B cell (primary cell): Measurements from ENCODE around the gene RELCH. TPM values are rescaled to one million over a fixed set of nuclear protein-coding genes. Genes with fewer than 3 reads are reported as not detected.

ENCODE experiments used
- ATAC-seq: fragments of 200-7000 bp; cut with Tn5 transposase; one replicate; pipeline ENCODE4 v1.10.0; 2021; ENCODE audit warnings: low read depth, mild to moderate bottlenecking, moderate number of reproducible peaks, moderate library complexity
- CTCF ChIA-PET: fragments of 350-600 bp; sonication (Branson Sonifier 250); formaldehyde crosslinking; loops from one replicate; lab custom pipeline; 2021; ENCODE audit warnings: antibody characterized with exemption, inconsistent platforms; lab: Charles Lee
- POLR2A ChIA-PET: fragments of 350-600 bp; sonication (Branson Sonifier 250); formaldehyde crosslinking; loops from one replicate; lab custom pipeline; 2021; ENCODE audit warnings: antibody characterized with exemption; lab: Charles Lee
- DNase-seq: peaks from one replicate; pipeline ENCODE4 v3.0.0; 2013
- H2AFZ ChIP-seq: 2 replicates; pipeline ENCODE4 v1.6.1; 2012; ENCODE audit warnings: mild to moderate bottlenecking, low read depth, low read length; ENCODE audit not compliant: insufficient read depth, poor library complexity, severe bottlenecking
- H3K27ac ChIP-seq, 2 donors: 1 replicate in 1 of 2; 2 replicates in 1 of 2; pipeline ENCODE4 v1.5.1; 2012 to 2013; ENCODE audit warnings: low read length in 2 of 2, mild to moderate bottlenecking in 2 of 2, moderate library complexity in 1 of 2
- H3K27me3 ChIP-seq, 4 experiments: fragments of 200-600 bp in 1 of 4; sonication (generic) in 1 of 4; replicated peaks in 1 of 4; 1 replicate in 2 of 4; 2 replicates in 2 of 4; pipeline versions ENCODE4 v1.6.1 to v1.7.0; 2013 to 2016; ENCODE audit warnings: low read length in 3 of 4, mild to moderate bottlenecking in 2 of 4, mixed read lengths in 1 of 4, moderate library complexity in 1 of 4; ENCODE audit not compliant: insufficient read depth in 4 of 4, control insufficient read depth in 3 of 4; ENCODE audit errors: control extremely low read depth in 1 of 4
- H3K36me3 ChIP-seq, 2 experiments: replicated peaks in 1 of 2; 1 replicate in 1 of 2; 2 replicates in 1 of 2; pipeline versions ENCODE4 v1.6.1 to v1.7.1; 2013; ENCODE audit warnings: low read length in 1 of 2; ENCODE audit not compliant: insufficient read depth in 2 of 2, control insufficient read depth in 1 of 2; ENCODE audit errors: control extremely low read depth in 1 of 2, extremely low read depth in 1 of 2
- H3K4me1 ChIP-seq, 2 donors: fragments of 200-600 bp in 1 of 2; sonication (generic) in 1 of 2; 1 replicate in 1 of 2; 2 replicates in 1 of 2; pipeline versions ENCODE4 v1.5.1 to v1.6.1; 2013 to 2017; ENCODE audit warnings: low read length in 2 of 2; ENCODE audit not compliant: control insufficient read depth in 2 of 2, insufficient read depth in 2 of 2
- H3K4me2 ChIP-seq: replicated peaks from 2 replicates; pipeline ENCODE3; 2012; ENCODE audit warnings: mild to moderate bottlenecking, low read depth, low read length; ENCODE audit not compliant: poor library complexity, severe bottlenecking
- H3K4me3 ChIP-seq, 5 experiments: fragments of 200-600 bp in 1 of 5; sonication (generic) in 1 of 5; 1 replicate in 3 of 5; 2 replicates in 2 of 5; pipeline versions ENCODE4 v1.5.1 to v1.7.0; 2011 to 2016; ENCODE audit warnings: low read length in 4 of 5, mild to moderate bottlenecking in 4 of 5, low read depth in 2 of 5, control low read depth in 1 of 5, moderate library complexity in 1 of 5; ENCODE audit not compliant: insufficient read depth in 1 of 5; ENCODE audit errors: control extremely low read depth in 1 of 5, extremely low read depth in 1 of 5
- H3K79me2 ChIP-seq: fragments of 200-600 bp; sonication (generic); one replicate; pipeline ENCODE4 v1.6.0; 2016; ENCODE audit warnings: low read length; ENCODE audit not compliant: control insufficient read depth, insufficient read depth
- H3K9ac ChIP-seq: fragments of 200-600 bp; sonication (generic); 2 replicates; pipeline ENCODE4 v1.6.1; 2017; ENCODE audit warnings: mild to moderate bottlenecking, low read length, moderate library complexity
- H3K9me3 ChIP-seq, 3 donors: one replicate each; pipeline versions ENCODE4 v1.6.1 to v1.7.1; 2013; ENCODE audit warnings: low read length in 2 of 3; ENCODE audit not compliant: control insufficient read depth in 2 of 3, insufficient read depth in 1 of 3; ENCODE audit errors: control extremely low read depth in 1 of 3
- H4K20me1 ChIP-seq: 2 replicates; pipeline ENCODE4 v1.6.0; 2012; ENCODE audit warnings: mild to moderate bottlenecking, low read length; ENCODE audit not compliant: insufficient read depth, control insufficient read depth, poor library complexity, severe bottlenecking
- H3K27ac Mint-ChIP-seq: one replicate; pipeline ENCODE4 v1.8.0; 2021; ENCODE audit warnings: mixed read lengths
- H3K27me3 Mint-ChIP-seq: one replicate; pipeline ENCODE4 v1.8.0; 2021; ENCODE audit warnings: mixed read lengths
- H3K4me1 Mint-ChIP-seq: one replicate; pipeline ENCODE4 v1.8.0; 2021; ENCODE audit warnings: mixed read lengths
- H3K4me3 Mint-ChIP-seq: one replicate; pipeline ENCODE4 v1.8.0; 2021; ENCODE audit warnings: mixed read lengths
- H3K9me3 Mint-ChIP-seq: one replicate; pipeline ENCODE4 v1.8.0; 2022; ENCODE audit warnings: mixed read lengths; ENCODE audit not compliant: insufficient read depth
- EZH2 ChIP-seq: IDR thresholded peaks from 2 replicates; pipeline ENCODE4 v1.6.1; 2012; ENCODE audit warnings: borderline replicate concordance, low read depth, mild to moderate bottlenecking, moderate library complexity, low read length; ENCODE audit not compliant: insufficient read depth, poor library complexity, severe bottlenecking
- WGBS: methylation state at CpG from one replicate; pipeline ENCODE4 v1.1.5; 2013; ENCODE audit warnings: missing lambda C conversion rate; ENCODE audit not compliant: insufficient coverage; 5-methylcytosine and 5-hydroxymethylcytosine counted together
- intact Hi-C: fragments of 100-400 bp; cut with micrococcal nuclease; formaldehyde crosslinking; loops from one replicate; pipeline ENCODE4 v1.10.0; 2022
- polyA plus RNA-seq: library from polyadenylated mRNA; depleted of rRNA; stranded (reverse); fragments of >200 nt; gene quantifications from 2 replicates; pipeline ENCODE4 v1.2.3, GENCODE V29; 2012
- total RNA-seq, 2 donors: library from RNA; stranded (reverse); fragments of 120-200 nt in 1 of 2; gene quantifications; 1 replicate in 1 of 2; 2 replicates in 1 of 2; pipeline versions ENCODE4 v1.2.3 to v1.2.4, GENCODE V29; 2013 to 2022
- TF ChIP-seq, protein P1 (sequence below): fragments of 200-600 bp; IDR thresholded peaks from one replicate; pipeline ENCODE4 v1.8.0; 2022; ENCODE audit warnings: antibody characterized with exemption, mild to moderate bottlenecking

The RELCH gene
- total and polyA plus RNA-seq, 2 donors (not counting 1 experiment from before 2014, with no cell fraction given) = 17.6 to 77.9 TPM

DNA sequence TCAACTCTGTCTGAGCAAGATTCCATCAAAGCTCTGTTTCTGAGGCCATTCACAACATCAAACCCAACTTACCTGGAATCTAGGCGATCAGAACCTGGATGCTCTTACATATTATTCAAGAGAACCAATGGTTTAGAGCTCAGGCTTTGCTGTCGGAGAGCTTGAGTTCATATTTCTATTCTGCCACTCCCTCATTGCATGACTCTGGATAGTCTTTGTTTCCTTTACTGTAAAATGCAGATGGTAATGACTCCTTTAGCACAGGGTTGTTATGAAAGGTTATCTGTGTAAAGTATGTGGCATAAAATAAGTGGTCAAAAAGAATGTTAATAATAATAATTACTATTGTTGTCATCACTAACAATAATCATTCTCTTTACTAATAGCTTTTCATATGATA is 12.6 kb downstream of the RELCH start:
- H4K20me1 ChIP-seq = peaks cover 73% of the 10 kb centered on the region
- CTCF ChIA-PET = interaction anchor here (0.8 to 2.7 kb wide), 3 partner anchors 12 to 50 kb away, joined by 3 to 12 read pairs (median 4); partner anchors contain the start of genes PIGN and RELCH
- no peaks in the 10 kb centered on the region for H3K36me3 ChIP-seq
- no peaks in the 10 kb centered on the region for H3K9me3 ChIP-seq
- Mint-ChIP-seq H3K9me3 (no peaks in the 10 kb centered on the region), H3K27ac (no peak overlapping the region), H3K4me3 (no peak overlapping the region), H3K27me3 (no peaks in the 10 kb centered on the region), H3K4me1 (peaks cover 42% of the 10 kb centered on the region)
- intact Hi-C loops = loop anchor here (5.0 kb wide), 1 partner anchor 38 kb away; no protein-coding TSS in a partner anchor
- no peak overlapping the region for H2AFZ ChIP-seq
- no peak overlapping the region for H3K4me2 ChIP-seq
- POLR2A ChIA-PET = no interaction called here
- TF ChIP-seq, protein P1, sequence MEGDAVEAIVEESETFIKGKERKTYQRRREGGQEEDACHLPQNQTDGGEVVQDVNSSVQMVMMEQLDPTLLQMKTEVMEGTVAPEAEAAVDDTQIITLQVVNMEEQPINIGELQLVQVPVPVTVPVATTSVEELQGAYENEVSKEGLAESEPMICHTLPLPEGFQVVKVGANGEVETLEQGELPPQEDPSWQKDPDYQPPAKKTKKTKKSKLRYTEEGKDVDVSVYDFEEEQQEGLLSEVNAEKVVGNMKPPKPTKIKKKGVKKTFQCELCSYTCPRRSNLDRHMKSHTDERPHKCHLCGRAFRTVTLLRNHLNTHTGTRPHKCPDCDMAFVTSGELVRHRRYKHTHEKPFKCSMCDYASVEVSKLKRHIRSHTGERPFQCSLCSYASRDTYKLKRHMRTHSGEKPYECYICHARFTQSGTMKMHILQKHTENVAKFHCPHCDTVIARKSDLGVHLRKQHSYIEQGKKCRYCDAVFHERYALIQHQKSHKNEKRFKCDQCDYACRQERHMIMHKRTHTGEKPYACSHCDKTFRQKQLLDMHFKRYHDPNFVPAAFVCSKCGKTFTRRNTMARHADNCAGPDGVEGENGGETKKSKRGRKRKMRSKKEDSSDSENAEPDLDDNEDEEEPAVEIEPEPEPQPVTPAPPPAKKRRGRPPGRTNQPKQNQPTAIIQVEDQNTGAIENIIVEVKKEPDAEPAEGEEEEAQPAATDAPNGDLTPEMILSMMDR = no peak
- no peak for TF ChIP-seq EZH2
- no peak for ATAC-seq
- H3K79me2 ChIP-seq = peaks cover 94% of the 10 kb centered on the region
- no peak for DNase-seq
- H3K9ac ChIP-seq = no peak overlapping the region
- H3K27ac ChIP-seq = no peak overlapping the region
- WGBS = 100% methylated on average over 1 of the region's 2 CpGs
- no peaks in the 10 kb centered on the region for H3K27me3 ChIP-seq
- no peak overlapping the region for H3K4me3 ChIP-seq
- peaks cover 0 to 4% of the 10 kb centered on the region in 2 donors for H3K4me1 ChIP-seq

DNA sequence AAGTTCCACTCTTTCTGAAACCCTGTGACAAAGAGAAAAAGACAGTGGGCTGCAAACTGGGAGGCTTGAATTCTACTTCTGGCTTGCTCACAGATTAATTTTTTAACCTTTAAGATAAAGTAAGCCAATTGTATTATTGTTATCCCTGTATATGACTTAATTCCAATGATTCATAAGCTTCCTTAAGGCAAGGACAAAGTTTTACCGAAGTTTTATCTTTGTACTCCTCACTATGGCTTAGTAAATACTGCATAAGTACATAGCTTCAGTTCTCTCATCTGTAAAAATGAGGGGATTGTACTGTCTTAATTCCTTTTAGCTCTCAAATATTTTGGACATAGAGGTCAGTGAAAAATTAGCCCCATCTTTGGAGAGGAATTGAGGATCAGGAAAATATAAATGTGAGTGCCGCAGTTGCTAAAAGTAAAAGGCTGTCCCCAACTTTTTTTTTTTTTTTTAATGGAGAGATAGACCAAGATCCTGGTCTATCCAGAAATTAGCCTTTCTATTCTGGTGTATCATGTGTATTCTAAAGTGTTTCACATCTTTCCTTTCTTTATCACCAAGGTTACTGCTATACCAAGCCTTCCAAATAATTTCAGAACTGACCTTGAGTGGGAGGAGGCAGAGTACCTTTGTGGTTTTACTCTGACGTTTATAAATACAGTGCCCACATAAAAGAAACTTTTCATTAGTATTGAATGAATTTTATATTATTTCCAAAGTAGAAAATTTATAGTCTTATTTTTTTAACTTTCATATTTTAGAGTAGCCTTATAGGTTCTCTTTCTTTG is 13.3 kb downstream of the RELCH start:
- WGBS = no CpG with 5 or more reads among the region's 3 CpGs
- H3K27me3 Mint-ChIP-seq = no peaks in the 10 kb centered on the region

More for the DNA sequence above, 13.3 kb downstream of the RELCH start:
- no peaks in the 10 kb centered on the region for H3K36me3 ChIP-seq
- H3K27ac Mint-ChIP-seq = no peak overlapping the region
- no peak overlapping the region for H3K4me2 ChIP-seq
- no peaks in the 10 kb centered on the region for H3K9me3 Mint-ChIP-seq
- ATAC-seq (no peak), DNase-seq (no peak)
- peaks cover 42% of the 10 kb centered on the region for H3K4me1 Mint-ChIP-seq
- ChIA-PET CTCF (interaction anchor here (0.6 to 2.7 kb wide), 4 partner anchors 16 to 1124 kb away, joined by 3 to 12 read pairs (median 4); no protein-coding TSS in a partner anchor), POLR2A (no interaction called here)
- no peak overlapping the region for H3K27ac ChIP-seq
- H3K9ac ChIP-seq = no peak overlapping the region
- H3K4me3 Mint-ChIP-seq = no peak overlapping the region
- intact Hi-C loops = no loop called here
- peaks cover 74% of the 10 kb centered on the region for H4K20me1 ChIP-seq
- no peak overlapping the region for H3K4me3 ChIP-seq
- H3K9me3 ChIP-seq = no peaks in the 10 kb centered on the region
- H3K4me1 ChIP-seq = peaks cover 0 to 4% of the 10 kb centered on the region in 2 donors
- H3K79me2 ChIP-seq = peaks cover 94% of the 10 kb centered on the region
- TF ChIP-seq, protein P1 = no peak
- no peak for TF ChIP-seq EZH2
- H2AFZ ChIP-seq = no peak overlapping the region
- H3K27me3 ChIP-seq = no peaks in the 10 kb centered on the region
